IPS DF 19.7 (cell line): ENCODE data around the gene CZIB.
A peak's percentile ranks its signal among the peaks of the same experiment; 100 is the strongest.
"Not testable (repeated sequence)": the region's sequence is repeated elsewhere in the genome, so short reads cannot be mapped to it uniquely, and the experiment has no call there.

ENCODE experiments used
- DNase-seq: peaks from one replicate; pipeline ENCODE4 v3.0.0-alpha.2; 2013; ENCODE audit warnings: low read depth, low spot score

The CZIB gene

DNA sequence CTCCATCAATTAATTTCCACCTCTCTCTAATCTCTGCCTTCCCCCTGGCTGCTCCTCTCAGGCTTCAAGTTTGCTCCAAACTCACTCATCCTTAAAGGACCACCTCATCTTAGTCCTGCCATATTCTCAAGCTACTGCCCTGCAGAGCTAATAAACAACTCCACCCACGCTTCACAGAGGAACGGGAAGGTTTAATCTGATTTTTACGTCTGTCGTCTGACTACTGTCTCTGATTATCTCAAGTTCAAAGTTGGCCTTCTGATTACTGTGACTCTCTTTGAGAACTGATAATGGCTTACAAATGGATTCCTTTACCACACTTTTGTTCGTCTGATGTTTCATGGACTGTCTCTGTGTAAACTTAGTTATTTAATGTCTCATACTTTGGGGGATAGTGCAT lies 31.4 kb downstream of the CZIB start:
- no peak for DNase-seq

DNA sequence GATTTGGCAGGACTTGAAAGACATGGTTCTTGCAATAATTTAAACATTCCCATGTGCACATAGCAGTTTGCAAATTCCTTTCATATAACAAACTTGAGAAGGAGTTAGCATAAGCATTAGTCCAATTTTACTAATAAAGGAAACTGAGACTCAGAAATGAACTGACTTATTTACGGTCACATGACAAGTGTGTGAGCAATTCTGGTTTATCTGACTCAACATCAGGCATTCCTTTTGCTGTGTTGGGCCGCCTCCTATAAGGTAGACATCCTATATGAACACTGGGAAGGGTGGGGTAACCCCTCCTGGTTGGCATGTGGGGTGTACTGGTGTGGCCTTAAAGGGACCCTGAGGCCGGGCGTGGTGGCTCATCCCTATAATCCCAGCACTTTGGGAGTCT lies 32.3 kb downstream of the CZIB start:
- DNase-seq: no peak

DNA sequence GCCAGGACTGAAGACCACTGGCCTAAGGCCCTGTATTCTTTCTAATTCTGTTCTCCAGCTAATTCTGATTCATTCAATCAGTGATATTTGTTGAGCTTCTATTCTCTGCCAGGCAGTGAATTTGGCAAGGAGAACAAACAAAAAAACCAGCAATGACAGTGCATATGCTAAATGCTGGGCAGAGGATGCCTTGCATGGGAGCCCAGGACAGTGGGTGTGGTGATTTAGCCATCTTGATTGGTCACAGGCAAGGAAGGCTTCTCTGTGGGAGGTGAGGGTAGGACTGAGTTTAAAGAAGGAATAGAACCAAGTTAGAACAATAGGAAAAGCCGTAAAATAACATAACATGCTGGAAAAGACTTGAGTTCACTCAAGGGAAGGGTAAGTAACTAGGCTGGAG lies 33.0 kb downstream of the CZIB start:
- DNase-seq: no peak

DNA sequence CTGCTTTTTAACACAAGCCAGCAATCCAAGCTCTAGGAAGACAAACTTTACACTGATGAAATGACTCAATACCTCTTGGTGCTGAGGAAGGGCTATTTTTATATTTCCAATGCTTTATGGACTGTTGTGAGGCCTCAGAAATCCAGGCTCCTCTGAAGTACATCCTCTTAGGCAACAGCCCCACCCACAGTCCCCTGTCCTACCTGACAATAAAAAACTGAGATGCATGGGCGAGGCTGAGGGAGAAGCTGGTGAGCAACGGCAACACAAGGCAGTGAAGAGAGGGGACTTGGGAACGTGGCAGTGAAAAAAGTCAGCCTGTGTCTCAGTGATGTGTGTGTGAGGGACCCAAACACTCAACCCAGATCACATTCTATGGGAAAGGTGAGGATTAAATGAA lies 33.9 kb downstream of the CZIB start:
- no peak for DNase-seq

DNA sequence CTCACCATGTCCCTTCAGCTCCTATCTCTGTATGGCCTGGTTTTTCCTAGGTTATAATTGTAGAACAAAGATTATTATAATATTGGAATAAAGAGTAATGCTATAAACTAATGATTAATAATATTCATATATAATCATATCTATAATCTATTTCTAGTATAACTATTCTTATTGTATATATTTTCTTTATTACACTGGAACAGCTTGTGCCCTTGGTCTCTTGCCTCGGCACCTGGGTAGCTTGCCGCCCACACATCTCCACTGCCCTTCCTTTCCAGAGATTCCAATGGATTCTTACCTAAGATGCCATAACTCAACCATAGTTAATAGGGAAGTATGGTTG lies 34.5 kb downstream of the CZIB start:
- DNase-seq: not testable (repeated sequence)

DNA sequence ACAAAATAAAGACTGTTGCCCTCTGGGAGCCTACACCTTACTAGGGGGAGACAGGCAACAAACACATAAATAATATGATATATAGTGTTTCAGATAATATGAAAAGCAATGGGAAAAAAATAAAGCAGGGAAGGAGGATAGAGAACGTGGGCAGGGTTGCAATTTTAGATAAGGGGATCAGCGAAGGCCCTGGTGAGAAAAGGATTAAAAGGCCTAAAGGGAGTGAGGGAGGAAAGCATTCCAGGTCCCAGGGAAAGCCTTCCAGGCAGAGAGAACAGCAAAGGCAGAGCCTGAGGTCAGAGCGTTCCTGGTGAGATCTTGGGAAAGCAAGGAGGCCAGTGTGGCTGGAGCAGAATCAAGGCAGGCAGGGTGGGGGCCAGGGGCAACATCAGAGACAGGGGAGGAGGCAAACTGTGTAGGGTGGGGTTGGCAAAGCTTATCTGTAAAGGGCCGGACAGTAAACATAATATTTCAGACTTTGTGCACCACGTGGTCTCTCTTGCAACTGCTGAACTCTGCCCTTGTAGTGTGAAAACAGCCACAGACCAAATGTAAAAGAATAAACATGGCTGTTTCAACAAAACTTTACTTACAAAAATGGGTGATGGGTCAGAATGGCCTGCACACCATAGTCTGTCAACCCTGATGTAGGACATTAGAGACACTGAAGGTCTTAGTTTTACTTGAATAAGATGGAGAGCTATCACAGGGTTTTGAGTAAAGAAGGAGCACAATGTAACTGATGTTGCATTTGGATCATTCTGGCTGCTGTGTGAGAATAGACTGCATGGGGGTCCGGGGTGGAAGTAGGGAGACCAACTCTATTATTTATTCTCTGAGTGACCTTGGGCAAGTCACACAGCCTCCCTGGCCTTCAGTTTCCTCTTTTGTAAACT lies 37.1 kb downstream of the CZIB start:
- no peak for DNase-seq

DNA sequence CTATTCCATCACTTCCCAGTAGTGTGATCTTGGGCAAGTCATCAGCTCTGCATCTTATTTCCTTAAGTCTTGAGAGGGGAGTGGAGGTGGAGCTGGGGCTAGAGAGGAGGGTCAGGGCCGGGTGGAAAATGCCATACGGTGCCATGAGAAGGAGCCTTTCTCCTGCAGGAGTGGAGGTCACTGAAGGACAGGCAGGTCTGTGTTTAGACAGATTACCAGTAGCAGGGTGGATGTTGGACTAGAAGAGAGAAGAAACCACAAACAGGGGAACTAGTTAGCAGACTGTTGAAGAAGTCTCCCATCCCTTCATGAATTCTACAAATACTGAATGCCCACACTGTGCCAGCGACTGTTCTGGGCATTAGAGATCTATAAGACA lies 37.7 kb downstream of the CZIB start:
- no peak for DNase-seq

DNA sequence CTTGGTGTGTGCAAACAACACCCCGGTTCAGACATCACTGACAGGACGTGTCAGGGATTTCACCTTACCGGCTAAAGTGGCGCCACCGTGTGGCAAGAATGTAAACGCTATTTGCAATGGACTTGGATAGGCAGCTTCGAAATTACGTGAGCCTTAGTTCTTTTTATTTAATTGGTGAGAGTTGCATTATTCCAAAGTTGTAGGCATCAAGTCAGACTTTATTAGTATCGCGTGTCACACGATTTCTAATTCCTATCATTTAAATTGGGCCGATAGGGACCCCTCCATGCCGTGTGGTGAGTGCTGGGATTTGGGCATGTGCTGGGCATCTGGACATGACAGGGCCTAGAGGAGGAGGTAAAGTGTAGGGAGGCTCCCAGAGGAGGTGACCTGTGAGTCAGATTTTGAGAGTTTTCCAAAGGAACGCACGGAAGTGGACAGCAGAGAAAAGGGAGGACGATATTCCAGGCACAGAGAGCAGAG lies 38.3 kb downstream of the CZIB start:
- DNase-seq: peak; percentile 50

DNA sequence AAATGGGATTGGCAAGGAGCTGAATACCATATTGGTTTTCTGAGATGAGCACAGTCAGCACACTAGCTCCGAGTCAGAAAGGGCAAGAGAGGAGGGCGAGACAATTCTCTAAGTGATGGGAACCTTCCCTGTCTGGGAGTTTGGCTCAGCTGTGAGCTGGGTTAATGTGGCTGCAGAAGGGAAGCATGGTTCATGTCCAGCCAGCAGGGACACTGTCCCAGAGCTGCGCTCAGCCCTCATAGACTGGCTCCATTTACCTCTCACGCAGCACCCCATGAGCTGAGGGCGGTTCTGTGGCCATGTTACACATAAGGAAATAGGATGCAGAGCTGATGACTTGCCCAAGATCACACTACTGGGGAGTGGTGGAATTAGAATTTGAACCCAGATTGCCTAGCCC lies 39.5 kb downstream of the CZIB start:
- no peak for DNase-seq

DNA sequence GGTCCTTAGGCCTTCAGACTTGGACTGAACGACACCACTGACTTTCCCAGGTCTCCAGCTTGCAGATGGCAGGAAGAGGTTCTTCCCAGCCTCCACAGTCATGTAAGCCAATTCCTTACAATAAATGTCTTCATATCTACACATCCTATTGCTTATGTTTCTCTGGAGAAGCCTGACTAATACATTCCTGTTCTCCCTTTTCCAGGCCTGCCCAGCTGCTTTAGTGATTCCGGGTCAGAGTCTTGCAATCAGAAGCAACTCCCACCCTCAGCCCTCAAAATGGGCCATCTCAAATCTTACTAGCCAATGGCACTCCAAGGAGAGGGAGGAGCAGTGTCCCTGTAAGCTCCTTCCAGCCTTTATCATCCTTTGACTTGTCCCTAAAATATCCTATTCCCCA lies 40.2 kb downstream of the CZIB start:
- no peak for DNase-seq

DNA sequence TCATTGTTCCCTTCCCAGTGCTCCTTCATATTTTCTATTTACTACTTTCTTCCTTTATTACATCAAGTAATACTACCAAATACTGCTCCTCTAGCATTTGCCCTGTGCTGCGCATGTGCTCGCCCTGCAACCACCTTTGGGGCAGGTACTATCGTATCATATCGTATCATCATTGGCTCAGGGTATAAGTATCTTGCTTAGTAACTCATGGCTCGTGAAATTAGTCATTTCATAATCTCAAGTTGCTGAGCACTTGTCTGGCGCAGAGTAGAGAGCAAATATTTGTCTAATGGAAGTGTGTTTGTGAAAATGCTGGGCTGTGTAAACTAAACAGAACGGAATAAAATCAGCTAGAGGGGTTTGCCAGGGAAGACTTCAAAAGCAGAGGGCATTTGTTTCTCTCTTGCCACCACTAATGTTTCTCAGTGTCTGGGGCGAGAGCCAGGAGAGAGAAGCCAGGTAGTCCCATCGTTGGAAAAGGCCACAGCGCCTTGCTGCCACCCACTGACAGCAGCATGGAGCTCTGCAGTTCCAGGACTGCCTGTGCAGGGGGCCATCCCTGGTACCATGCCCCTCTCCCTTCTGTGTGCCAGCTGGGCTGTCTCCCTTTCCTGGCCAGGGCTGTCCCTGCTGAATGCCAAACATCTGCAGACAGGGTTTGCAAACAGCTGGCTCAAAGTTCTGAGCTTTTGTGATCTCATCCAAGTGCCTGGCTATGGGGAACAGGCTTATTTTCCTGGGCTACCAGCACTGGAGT lies 43.8 kb downstream of the CZIB start:
- DNase-seq: no peak

DNA sequence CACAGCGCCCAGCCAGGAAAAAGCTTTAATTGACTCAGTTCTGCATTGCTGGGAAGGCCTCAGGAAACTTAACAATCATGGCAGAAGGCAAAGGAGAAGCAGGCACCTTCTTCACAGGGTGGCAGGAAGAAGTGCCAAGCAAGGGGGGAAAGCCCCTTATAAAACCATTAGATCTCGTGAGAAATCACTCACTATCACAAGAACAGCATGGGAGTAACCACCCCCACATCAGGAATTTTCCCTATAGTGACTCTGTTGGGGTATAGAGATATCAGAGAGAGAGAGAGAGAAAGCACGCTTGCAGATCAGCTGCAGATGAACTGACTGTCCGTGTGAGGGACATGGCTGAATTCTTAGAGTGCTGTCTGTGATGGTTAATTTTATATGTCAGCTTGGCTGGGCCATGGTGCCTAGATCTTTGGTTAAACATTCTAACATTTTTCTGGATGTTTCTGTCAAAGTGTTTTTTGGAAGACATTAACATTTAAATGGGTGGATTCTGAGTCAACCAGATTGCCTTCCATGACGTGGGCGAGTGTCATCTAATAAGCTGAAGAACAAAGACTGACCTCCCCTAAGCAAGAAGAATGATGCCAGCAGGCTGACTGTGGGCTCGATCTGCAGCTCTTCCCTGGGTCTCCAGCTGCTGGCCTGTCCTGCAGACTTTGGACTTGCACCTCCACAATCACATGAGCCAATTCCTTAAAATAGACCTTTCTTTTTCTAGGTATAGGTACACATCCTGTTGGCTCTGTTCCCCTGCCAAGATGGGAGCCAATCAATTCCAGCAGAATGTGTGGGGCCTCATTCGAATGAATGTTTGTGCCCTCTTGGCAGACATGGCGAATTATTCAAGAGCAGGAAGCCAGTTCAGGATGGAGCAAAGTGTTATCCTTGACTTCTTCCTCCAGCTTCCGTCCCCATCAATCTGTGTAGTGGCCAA lies 45.2 kb downstream of the CZIB start:
- DNase-seq: no peak

DNA sequence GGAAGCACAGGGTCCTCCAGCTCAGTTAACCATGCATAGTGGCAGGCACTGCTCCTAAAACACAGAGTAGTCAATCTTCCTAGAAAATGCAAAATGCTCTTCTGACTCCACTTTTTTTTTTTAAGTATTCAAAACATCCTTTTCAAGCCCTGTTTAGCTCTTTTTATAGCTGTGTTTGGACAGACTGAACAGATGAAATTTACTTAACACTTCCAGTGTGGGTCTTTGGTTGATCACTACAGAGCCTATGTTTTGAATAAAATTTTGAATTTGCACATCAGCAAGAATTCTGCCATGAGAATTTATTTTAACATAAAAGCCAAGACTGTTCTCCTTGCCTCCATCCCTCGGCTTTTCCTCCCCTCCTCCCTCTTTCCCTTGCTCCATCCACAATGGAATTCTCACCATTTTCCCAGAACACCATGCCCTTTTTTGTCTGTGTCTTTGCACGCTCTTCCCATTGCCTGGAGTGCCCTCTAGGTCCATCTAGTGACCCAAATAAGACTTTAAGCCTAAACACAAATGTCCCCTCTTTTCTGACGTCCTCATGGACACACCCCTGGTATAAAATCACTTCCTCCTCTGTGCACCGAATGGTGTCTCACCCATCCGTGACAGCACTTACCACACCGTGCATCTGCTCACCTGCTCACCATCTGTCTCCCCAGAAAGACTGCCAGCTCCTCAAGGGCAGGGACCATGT lies 47.9 kb downstream of the CZIB start:
- no peak for DNase-seq

DNA sequence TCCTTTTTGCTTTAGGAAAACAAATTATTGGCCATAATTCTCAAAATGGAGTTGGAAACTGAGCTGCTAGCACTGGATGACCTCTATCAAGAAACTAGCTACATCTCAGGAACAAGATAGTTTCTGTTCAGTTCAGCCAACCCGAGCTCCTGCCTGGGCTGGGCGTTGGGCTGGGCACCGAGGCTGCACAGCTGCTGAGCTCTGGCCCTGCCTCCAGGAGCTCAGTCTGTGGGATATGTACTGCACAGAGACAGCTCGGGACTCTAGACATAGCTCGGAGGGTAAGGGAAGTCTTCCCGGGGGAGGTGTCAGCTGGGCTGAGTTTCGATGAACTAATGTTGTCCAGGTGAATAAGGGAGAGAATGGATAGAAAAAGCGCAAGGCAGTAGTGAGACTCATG lies 53.5 kb downstream of the CZIB start:
- no peak for DNase-seq

DNA sequence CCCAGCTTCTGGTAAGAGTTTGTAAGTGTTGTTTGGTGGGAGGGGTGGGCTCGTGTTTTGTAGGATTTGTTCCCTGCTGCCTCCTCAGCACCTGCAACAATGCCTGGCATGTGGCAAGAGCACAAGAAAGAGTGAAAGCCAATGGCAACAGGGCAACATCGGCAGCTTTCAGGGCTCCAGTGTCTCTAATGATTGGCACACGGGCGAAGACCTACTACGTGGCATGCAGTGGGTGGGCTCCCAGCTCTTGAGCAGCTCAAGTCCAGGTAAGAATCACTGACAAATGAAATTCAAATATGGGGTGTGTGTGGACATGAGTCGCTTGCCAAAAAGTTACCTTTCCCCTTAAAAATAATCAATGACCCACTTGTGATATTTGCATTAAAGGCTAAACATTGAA lies 54.1 kb downstream of the CZIB start:
- DNase-seq: no peak

DNA sequence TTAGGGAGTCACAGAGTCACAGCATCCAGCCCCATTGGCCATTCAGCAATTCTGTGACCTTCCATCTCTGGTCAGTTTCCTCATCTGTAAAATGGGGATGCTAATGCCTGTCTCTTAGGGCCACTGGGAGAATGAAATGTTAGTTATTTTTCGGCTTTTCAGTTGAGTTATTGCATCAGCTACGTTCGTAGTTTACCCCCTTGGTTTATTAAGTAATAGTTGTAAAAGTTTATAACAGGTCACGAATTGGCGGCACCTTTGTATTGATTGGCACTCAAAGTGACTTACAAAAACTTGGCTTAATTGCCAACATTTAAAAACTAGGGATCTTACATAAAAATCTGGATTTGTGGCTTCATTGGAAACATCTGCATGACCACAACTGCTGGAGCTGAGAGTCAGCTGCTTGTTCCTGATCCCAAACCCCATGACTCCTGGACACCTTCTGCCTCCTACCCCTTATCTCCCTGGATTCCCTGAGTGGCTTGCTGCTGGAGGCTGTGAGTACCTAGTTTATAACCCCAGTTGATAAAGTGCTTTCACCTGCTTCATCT lies 54.9 kb downstream of the CZIB start:
- DNase-seq: no peak
